Endodermal cell (in vitro differentiated cells): Measurements from ENCODE around the gene COMP. TPM values are rescaled to one million over a fixed set of nuclear protein-coding genes. Genes with fewer than 3 reads are reported as not detected.
A peak's percentile ranks its signal among the peaks of the same experiment; 100 is the strongest.

Experiments
- DNase-seq: peaks from one replicate; pipeline ENCODE4 v3.0.0-alpha.2; 2017
- H3K27ac ChIP-seq: 2 replicates; pipeline ENCODE4 v1.5.1; 2013; ENCODE audit warnings: mild to moderate bottlenecking, low read depth, low read length, moderate library complexity
- H3K27me3 ChIP-seq: 2 replicates; pipeline ENCODE4 v1.6.1; 2013; ENCODE audit warnings: mild to moderate bottlenecking, low read length, moderate library complexity; ENCODE audit not compliant: insufficient read depth, control insufficient read depth, poor library complexity, severe bottlenecking
- H3K36me3 ChIP-seq: 2 replicates; pipeline ENCODE4 v1.7.0; 2013; ENCODE audit warnings: mild to moderate bottlenecking, low read length, moderate library complexity; ENCODE audit not compliant: control insufficient read depth, insufficient read depth
- H3K4me1 ChIP-seq: one replicate; pipeline ENCODE4 v1.7.0; 2013; ENCODE audit warnings: low read length; ENCODE audit not compliant: control insufficient read depth, insufficient read depth
- H3K4me3 ChIP-seq: 2 replicates; pipeline ENCODE4 v1.5.1; 2013; ENCODE audit warnings: mild to moderate bottlenecking, low read length, moderate library complexity
- H3K9ac ChIP-seq: 2 replicates; pipeline ENCODE4 v1.6.1; 2013; ENCODE audit warnings: mild to moderate bottlenecking, low read length, moderate library complexity; ENCODE audit not compliant: poor library complexity, severe bottlenecking; ENCODE audit errors: extremely low read depth
- H3K9me3 ChIP-seq: 2 replicates; pipeline ENCODE4 v1.6.1; 2013; ENCODE audit warnings: mild to moderate bottlenecking, low read length, moderate library complexity; ENCODE audit not compliant: control insufficient read depth
- H3K27ac Mint-ChIP-seq: 2 replicates; pipeline ENCODE4 v1.8.0; 2020; ENCODE audit warnings: mixed read lengths
- H3K27me3 Mint-ChIP-seq: 2 replicates; pipeline ENCODE4 v1.8.0; 2021; ENCODE audit warnings: mild to moderate bottlenecking, mixed read lengths; ENCODE audit not compliant: insufficient read depth
- H3K36me3 Mint-ChIP-seq: 2 replicates; pipeline ENCODE4 v1.8.0; 2020; ENCODE audit warnings: low read depth, mixed read lengths
- H3K4me1 Mint-ChIP-seq: 2 replicates; pipeline ENCODE4 v1.8.0; 2020; ENCODE audit warnings: mixed read lengths
- H3K4me3 Mint-ChIP-seq: 2 replicates; pipeline ENCODE4 v1.8.0; 2020; ENCODE audit warnings: mild to moderate bottlenecking, moderate library complexity, mixed read lengths
- H3K9me3 Mint-ChIP-seq: 2 replicates; pipeline ENCODE4 v1.8.0; 2020; ENCODE audit warnings: mild to moderate bottlenecking, mixed read lengths
- CTCF ChIP-seq: fragments of 200-600 bp; sonication (generic); conservative IDR thresholded peaks from 2 replicates; pipeline ENCODE4 v1.5.0; 2021; ENCODE audit warnings: antibody characterized with exemption, mild to moderate bottlenecking
- WGBS, 2 experiments: methylation state at CpG; one replicate each; pipeline versions ENCODE4 v1.1.5 to v1.1.7; 2013; ENCODE audit warnings: missing lambda C conversion rate in 2 of 2, mixed read lengths in 1 of 2; ENCODE audit not compliant: insufficient coverage in 1 of 2, insufficient read length in 1 of 2; 5-methylcytosine and 5-hydroxymethylcytosine counted together
- total RNA-seq, 2 donors: library from RNA; stranded (reverse); fragmentation: NEBNext Ultra II Directional in 1 of 2; extraction: Animal tissue kit (Norgen Biotek cat#: 25700) in 1 of 2; gene quantifications; 2 replicates in 1 of 2; 3 replicates in 1 of 2; pipeline ENCODE4 v1.2.1, GENCODE V29; 2021

The COMP gene
- total RNA-seq, 2 donors from 2014 or later = not detected

GRCh38 chr19:18772620-18773587, 18.2 kb downstream of the COMP start:
- Histone ChIP-seq H3K9me3 (no peaks in the 10 kb centered on the region), H3K9ac (no peak overlapping the region), H3K27ac (no peak overlapping the region), H3K4me3 (no peak overlapping the region), H3K36me3 (no peaks in the 10 kb centered on the region), H3K27me3 (peaks cover 50% of the 10 kb centered on the region), H3K4me1 (no peaks in the 10 kb centered on the region)
- TF ChIP-seq CTCF = no peak
- Mint-ChIP-seq H3K27ac (no peak overlapping the region), H3K27me3 (peaks cover 53% of the 10 kb centered on the region), H3K4me3 (no peak overlapping the region), H3K36me3 (no peaks in the 10 kb centered on the region), H3K4me1 (no peaks in the 10 kb centered on the region), H3K9me3 (no peaks in the 10 kb centered on the region)
- DNase-seq = no peak
- 89 to 95% methylated on average over 14 to 27 of the region's 27 CpGs for WGBS, 2 experiments

DNA sequence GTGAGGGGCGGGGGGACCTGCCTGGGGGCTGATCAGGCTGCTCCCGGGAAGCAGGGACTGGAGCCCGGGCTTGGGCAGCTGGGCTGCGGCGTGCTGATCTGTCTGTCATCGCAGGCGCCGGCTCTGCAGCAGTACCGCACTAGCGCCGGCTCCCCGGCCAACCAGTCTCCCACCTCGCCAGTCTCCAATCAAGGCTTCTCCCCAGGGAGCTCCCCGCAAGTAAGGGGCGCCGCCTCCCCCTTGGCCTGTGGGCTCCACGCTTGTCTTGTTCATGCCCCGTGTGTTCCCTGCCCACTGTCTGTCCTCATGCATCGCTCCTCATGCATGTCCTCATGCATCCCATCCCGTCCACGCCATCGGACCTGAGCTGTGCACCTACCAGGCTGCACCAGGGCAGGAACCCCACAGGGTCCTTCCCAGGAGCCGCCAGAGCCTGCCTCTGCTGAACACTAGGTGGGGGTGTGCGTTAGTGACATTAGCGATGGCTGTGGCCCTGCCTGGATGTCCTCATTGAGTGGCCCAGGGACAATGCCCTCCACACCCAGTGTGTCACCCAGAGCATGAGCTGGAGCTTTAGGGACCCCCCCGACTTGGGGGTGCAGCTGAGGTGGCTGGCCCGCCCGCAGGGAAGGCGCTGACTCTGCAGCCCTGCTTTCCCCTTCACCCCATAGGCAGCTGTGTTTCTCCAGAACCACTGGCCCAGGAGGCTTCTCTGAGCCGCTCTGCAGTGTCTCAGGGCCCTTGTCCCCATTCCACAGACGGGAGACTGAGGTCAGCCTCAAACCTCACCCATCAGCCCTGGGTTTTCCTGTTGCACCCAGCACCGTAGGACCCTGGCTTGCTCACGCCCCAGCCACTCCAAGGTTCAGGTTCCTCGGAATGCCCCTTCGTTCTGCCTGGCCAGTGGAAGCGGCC, 19.5 kb downstream of the COMP start:
- 78 to 83% methylated on average over 25 to 36 of the region's 36 CpGs for WGBS, 2 experiments
- H3K9ac ChIP-seq = no peak overlapping the region
- H3K27me3 Mint-ChIP-seq = peaks cover 49% of the 10 kb centered on the region
- DNase-seq = peak; percentile 80
- no peak overlapping the region for H3K4me3 Mint-ChIP-seq
- no peaks in the 10 kb centered on the region for H3K4me1 Mint-ChIP-seq
- H3K27ac Mint-ChIP-seq = no peak overlapping the region
- peak; percentile 75 for TF ChIP-seq CTCF
- H3K27ac ChIP-seq = no peak overlapping the region
- no peaks in the 10 kb centered on the region for H3K36me3 ChIP-seq
- no peaks in the 10 kb centered on the region for H3K9me3 Mint-ChIP-seq
- H3K27me3 ChIP-seq = peaks cover 39% of the 10 kb centered on the region
- H3K36me3 Mint-ChIP-seq = no peaks in the 10 kb centered on the region
- H3K4me3 ChIP-seq = no peak overlapping the region
- H3K4me1 ChIP-seq = no peaks in the 10 kb centered on the region
- no peaks in the 10 kb centered on the region for H3K9me3 ChIP-seq

- Histone ChIP-seq H3K4me3 (no peak overlapping the region), H3K27me3 (peaks cover 31% of the 10 kb centered on the region), H3K9ac (no peak overlapping the region), H3K27ac (no peak overlapping the region), H3K36me3 (no peaks in the 10 kb centered on the region), H3K4me1 (no peaks in the 10 kb centered on the region), H3K9me3 (no peaks in the 10 kb centered on the region)
- no peak for TF ChIP-seq CTCF
- peaks cover 43% of the 10 kb centered on the region for H3K27me3 Mint-ChIP-seq
- 83 to 86% methylated on average over 12 to 13 of the region's 13 CpGs for WGBS, 2 experiments
- no peaks in the 10 kb centered on the region for H3K9me3 Mint-ChIP-seq
- no peaks in the 10 kb centered on the region for H3K4me1 Mint-ChIP-seq
- H3K27ac Mint-ChIP-seq = no peak overlapping the region
- no peak overlapping the region for H3K4me3 Mint-ChIP-seq
- DNase-seq = no peak
- no peaks in the 10 kb centered on the region for H3K36me3 Mint-ChIP-seq
Observed at GRCh38 chr19:18770663-18771327, 20.3 kb downstream of the COMP start.
